ENCODE results near the gene VIT.

VIT gene

GRCh38 chr2:36831185-36831584 lies 134.7 kb downstream of the VIT start:
- Histone ChIP-seq H3K4me1 (ENCODE audit: control insufficient read depth, insufficient read depth, low read length) (no peaks in the 10 kb centered on the region), H3K4me3 (ENCODE audit: low read length) (no peak overlapping the region), H3K9me3 (ENCODE audit: control insufficient read depth, low read length) (no peaks in the 10 kb centered on the region), H3K36me3 (ENCODE audit: control insufficient read depth, insufficient read depth, low read length) (no peaks in the 10 kb centered on the region), H3K27me3 (ENCODE audit: control insufficient read depth, insufficient read depth, low read length) (no peaks in the 10 kb centered on the region), H3K9ac (ENCODE audit: low read length) (no peak overlapping the region)

- H3K4me1 ChIP-seq (ENCODE audit: control insufficient read depth, insufficient read depth, low read length) = no peaks in the 10 kb centered on the region
- no peaks in the 10 kb centered on the region for H3K36me3 ChIP-seq (ENCODE audit: control insufficient read depth, insufficient read depth, low read length)
- no peak overlapping the region for H3K4me3 ChIP-seq (ENCODE audit: low read length)
- no peaks in the 10 kb centered on the region for H3K27me3 ChIP-seq (ENCODE audit: control insufficient read depth, insufficient read depth, low read length)
- H3K9me3 ChIP-seq (ENCODE audit: control insufficient read depth, low read length) = no peaks in the 10 kb centered on the region
- no peak overlapping the region for H3K9ac ChIP-seq (ENCODE audit: low read length)
These were observed 137.7 kb downstream of the VIT start for GRCh38 chr2:36834203-36834602.

- Histone ChIP-seq H3K9ac (ENCODE audit: low read length) (no peak overlapping the region), H3K36me3 (ENCODE audit: control insufficient read depth, insufficient read depth, low read length) (no peaks in the 10 kb centered on the region), H3K27me3 (ENCODE audit: control insufficient read depth, insufficient read depth, low read length) (no peaks in the 10 kb centered on the region), H3K4me1 (ENCODE audit: control insufficient read depth, insufficient read depth, low read length) (no peaks in the 10 kb centered on the region), H3K4me3 (ENCODE audit: low read length) (no peak overlapping the region), H3K9me3 (ENCODE audit: control insufficient read depth, low read length) (no peaks in the 10 kb centered on the region)
These were observed 138.4 kb downstream of the VIT start for GRCh38 chr2:36834731-36835524.

DNA sequence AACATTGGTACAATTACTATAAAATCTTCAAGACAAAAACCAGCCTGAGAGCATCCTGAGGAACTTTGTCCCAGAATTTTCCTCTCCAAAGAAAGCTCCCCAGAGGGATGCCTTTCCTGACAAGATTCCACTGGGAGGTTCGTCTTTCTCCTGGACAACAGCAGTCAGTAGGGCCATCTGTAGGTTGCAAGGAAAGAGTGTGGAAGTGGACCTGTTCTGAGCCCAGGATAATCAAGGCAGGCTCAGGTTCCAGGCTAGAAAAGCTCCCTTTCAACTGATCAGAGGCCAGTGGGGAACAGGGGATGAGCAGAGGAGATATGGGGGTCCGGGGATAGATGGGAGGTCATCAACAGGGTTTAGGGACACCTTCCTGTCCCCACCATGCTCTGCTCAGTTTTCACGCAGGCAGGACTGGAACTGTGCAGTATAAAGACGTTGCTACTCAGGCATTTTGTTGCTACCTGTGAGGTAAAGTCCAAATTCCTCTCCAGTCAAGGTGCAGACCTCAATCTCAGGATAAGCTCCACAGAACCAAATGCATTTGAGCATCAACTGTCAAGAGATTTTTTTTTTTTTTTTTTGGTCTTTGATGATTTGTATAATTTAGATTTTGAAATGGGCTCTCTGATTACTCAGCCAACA lies 143.6 kb downstream of the VIT start:
- Histone ChIP-seq H3K4me1 (ENCODE audit: control insufficient read depth, insufficient read depth, low read length) (no peaks in the 10 kb centered on the region), H3K27me3 (ENCODE audit: control insufficient read depth, insufficient read depth, low read length) (no peaks in the 10 kb centered on the region), H3K4me3 (ENCODE audit: low read length) (no peak overlapping the region), H3K9ac (ENCODE audit: low read length) (no peak overlapping the region), H3K36me3 (ENCODE audit: control insufficient read depth, insufficient read depth, low read length) (no peaks in the 10 kb centered on the region), H3K9me3 (ENCODE audit: control insufficient read depth, low read length) (no peaks in the 10 kb centered on the region)

DNA sequence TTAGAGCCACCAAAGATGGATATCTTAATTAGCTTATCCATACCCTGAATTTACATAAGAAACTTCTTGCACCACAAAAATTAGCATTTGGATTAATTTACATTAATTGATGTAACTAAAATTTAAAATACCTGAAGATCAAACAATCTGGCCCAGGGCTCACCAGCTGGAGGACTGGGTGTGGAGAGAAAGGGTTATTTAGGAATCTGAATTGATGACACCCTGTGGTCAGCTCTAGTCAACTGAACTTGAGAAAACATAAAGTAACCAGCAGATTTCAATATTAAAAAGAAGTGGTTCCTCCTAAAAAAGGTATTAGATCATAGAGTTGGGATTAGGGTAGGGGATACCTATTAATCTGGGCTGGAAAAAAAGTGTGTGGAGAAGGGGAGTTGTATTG lies 147.3 kb downstream of the VIT start:
- H3K9me3 ChIP-seq (ENCODE audit: control insufficient read depth, low read length) = no peaks in the 10 kb centered on the region
- H3K9ac ChIP-seq (ENCODE audit: low read length) = no peak overlapping the region
- no peaks in the 10 kb centered on the region for H3K27me3 ChIP-seq (ENCODE audit: control insufficient read depth, insufficient read depth, low read length)
- no peaks in the 10 kb centered on the region for H3K4me1 ChIP-seq (ENCODE audit: control insufficient read depth, insufficient read depth, low read length)
- no peak overlapping the region for H3K4me3 ChIP-seq (ENCODE audit: low read length)
- H3K36me3 ChIP-seq (ENCODE audit: control insufficient read depth, insufficient read depth, low read length) = no peaks in the 10 kb centered on the region

DNA sequence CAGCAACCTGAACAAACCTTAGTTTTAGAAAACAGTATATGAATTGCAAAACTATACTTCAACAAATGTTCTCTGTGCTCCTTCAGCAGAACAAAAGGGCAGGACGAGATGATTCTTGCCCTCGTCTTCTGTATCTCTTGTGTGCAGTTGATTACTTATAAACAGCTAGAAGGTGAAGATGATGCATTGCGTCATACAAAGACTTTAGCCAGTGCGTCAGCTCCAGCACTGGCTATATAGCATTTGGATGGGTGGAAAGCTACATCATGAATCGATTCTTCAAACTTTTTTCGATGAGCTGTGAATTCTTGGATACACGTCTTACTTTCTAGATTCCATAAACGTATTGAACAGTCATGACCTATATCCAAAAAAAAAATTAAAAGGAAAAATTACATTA lies 152.8 kb downstream of the VIT start:
- Histone ChIP-seq H3K27me3 (ENCODE audit: control insufficient read depth, insufficient read depth, low read length) (no peaks in the 10 kb centered on the region), H3K36me3 (ENCODE audit: control insufficient read depth, insufficient read depth, low read length) (no peaks in the 10 kb centered on the region), H3K4me1 (ENCODE audit: control insufficient read depth, insufficient read depth, low read length) (no peaks in the 10 kb centered on the region), H3K9ac (ENCODE audit: low read length) (no peak overlapping the region), H3K9me3 (ENCODE audit: control insufficient read depth, low read length) (no peaks in the 10 kb centered on the region), H3K4me3 (ENCODE audit: low read length) (no peak overlapping the region)

GRCh38 chr2:36854241-36854640 lies 157.7 kb downstream of the VIT start:
- Histone ChIP-seq H3K27me3 (ENCODE audit: control insufficient read depth, insufficient read depth, low read length) (no peaks in the 10 kb centered on the region), H3K9ac (ENCODE audit: low read length) (no peak overlapping the region), H3K9me3 (ENCODE audit: control insufficient read depth, low read length) (no peaks in the 10 kb centered on the region), H3K4me3 (ENCODE audit: low read length) (no peak overlapping the region), H3K4me1 (ENCODE audit: control insufficient read depth, insufficient read depth, low read length) (no peaks in the 10 kb centered on the region), H3K36me3 (ENCODE audit: control insufficient read depth, insufficient read depth, low read length) (no peaks in the 10 kb centered on the region)

- Histone ChIP-seq H3K9ac (ENCODE audit: low read length) (no peak overlapping the region), H3K4me1 (ENCODE audit: control insufficient read depth, insufficient read depth, low read length) (no peaks in the 10 kb centered on the region), H3K27me3 (ENCODE audit: control insufficient read depth, insufficient read depth, low read length) (no peaks in the 10 kb centered on the region), H3K36me3 (ENCODE audit: control insufficient read depth, insufficient read depth, low read length) (no peaks in the 10 kb centered on the region), H3K9me3 (ENCODE audit: control insufficient read depth, low read length) (no peaks in the 10 kb centered on the region), H3K4me3 (ENCODE audit: low read length) (no peak overlapping the region)
These were observed 158.9 kb downstream of the VIT start for GRCh38 chr2:36855429-36855828.

DNA sequence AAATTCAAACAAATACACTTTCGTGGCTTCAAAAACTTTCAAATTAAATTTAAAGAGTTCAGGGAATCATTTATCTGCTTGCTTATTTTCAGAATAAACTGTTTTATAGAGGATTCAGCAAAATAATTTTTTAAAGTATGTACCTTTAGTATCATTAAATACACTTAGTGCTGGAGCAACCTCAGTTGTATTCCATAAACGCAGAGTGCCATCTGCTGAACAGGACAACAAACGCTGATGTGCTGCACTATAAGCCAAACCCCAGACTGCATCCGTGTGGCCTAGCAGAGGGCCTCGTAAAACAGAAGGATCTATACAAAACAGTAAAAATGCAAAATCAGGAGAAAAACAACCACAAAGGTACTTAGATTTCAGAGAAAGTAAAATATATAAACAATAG lies 161.2 kb downstream of the VIT start:
- no peak overlapping the region for H3K9ac ChIP-seq (ENCODE audit: low read length)
- H3K4me1 ChIP-seq (ENCODE audit: control insufficient read depth, insufficient read depth, low read length) = no peaks in the 10 kb centered on the region
- H3K4me3 ChIP-seq (ENCODE audit: low read length) = no peak overlapping the region
- no peaks in the 10 kb centered on the region for H3K27me3 ChIP-seq (ENCODE audit: control insufficient read depth, insufficient read depth, low read length)
- no peaks in the 10 kb centered on the region for H3K36me3 ChIP-seq (ENCODE audit: control insufficient read depth, insufficient read depth, low read length)
- no peaks in the 10 kb centered on the region for H3K9me3 ChIP-seq (ENCODE audit: control insufficient read depth, low read length)

DNA sequence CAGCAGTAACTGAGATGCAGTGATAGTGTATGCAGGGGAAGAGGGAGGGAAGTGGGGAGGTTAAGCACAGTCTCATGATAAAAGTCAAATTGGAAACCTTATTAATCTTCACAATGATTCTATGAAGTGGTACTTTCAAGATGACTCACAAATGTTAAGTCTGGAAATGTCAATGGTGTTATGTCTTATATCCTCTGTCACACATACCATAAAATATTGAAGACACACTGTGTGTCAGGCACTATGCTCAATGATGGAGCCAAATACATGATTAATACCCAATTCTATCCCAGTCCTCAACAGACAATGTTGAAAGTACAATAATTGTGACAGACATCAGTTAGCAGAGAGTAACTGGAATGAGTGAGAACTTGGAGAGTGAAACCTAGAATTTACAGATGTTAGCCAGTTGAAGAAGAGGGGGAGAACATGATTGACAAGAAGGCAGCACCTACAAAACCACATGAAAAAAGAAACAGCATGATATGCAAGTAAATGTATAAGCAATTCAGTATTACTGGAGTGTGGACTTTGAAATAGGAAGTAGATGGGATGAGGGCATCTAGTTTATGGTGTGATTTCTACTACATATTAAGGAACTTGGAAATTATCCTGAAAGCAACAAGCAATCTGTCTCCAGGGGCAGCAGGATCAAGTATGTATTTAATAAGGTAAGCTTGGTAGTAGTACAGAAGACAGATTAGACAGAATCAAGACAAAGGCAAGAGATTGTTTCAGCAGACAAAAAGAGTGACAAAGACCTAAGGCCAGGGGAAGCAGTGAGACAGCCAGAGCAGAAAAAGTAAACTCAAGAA lies 162.3 kb downstream of the VIT start:
- no peaks in the 10 kb centered on the region for H3K4me1 ChIP-seq (ENCODE audit: control insufficient read depth, insufficient read depth, low read length)
- no peak overlapping the region for H3K4me3 ChIP-seq (ENCODE audit: low read length)
- H3K36me3 ChIP-seq (ENCODE audit: control insufficient read depth, insufficient read depth, low read length) = no peaks in the 10 kb centered on the region

GRCh38 chr2:36859366-36859792 lies 162.9 kb downstream of the VIT start:
- Histone ChIP-seq H3K9ac (ENCODE audit: low read length) (no peak overlapping the region), H3K9me3 (ENCODE audit: control insufficient read depth, low read length) (no peaks in the 10 kb centered on the region), H3K4me1 (ENCODE audit: control insufficient read depth, insufficient read depth, low read length) (no peaks in the 10 kb centered on the region), H3K36me3 (ENCODE audit: control insufficient read depth, insufficient read depth, low read length) (no peaks in the 10 kb centered on the region), H3K4me3 (ENCODE audit: low read length) (no peak overlapping the region), H3K27me3 (ENCODE audit: control insufficient read depth, insufficient read depth, low read length) (no peaks in the 10 kb centered on the region)

More for the DNA sequence above, 162.3 kb downstream of the VIT start:
- H3K27me3 ChIP-seq (ENCODE audit: control insufficient read depth, insufficient read depth, low read length) = no peaks in the 10 kb centered on the region
- no peak overlapping the region for H3K9ac ChIP-seq (ENCODE audit: low read length)
- H3K9me3 ChIP-seq (ENCODE audit: control insufficient read depth, low read length) = no peaks in the 10 kb centered on the region

GRCh38 chr2:36861896-36862295 lies 165.4 kb downstream of the VIT start:
- Histone ChIP-seq H3K9ac (ENCODE audit: low read length) (no peak overlapping the region), H3K4me1 (ENCODE audit: control insufficient read depth, insufficient read depth, low read length) (no peaks in the 10 kb centered on the region), H3K4me3 (ENCODE audit: low read length) (no peak overlapping the region), H3K9me3 (ENCODE audit: control insufficient read depth, low read length) (no peaks in the 10 kb centered on the region), H3K36me3 (ENCODE audit: control insufficient read depth, insufficient read depth, low read length) (no peaks in the 10 kb centered on the region), H3K27me3 (ENCODE audit: control insufficient read depth, insufficient read depth, low read length) (no peaks in the 10 kb centered on the region)

Measured in mucosa of stomach (tissue), 1 donor.